SK-N-SH (cell line): Measurements from ENCODE around the gene USP4. TPM values are rescaled to one million over a fixed set of nuclear protein-coding genes. Genes with fewer than 3 reads are reported as not detected.

Experiments
- CTCF ChIA-PET: fragments of 300-600, 350-600 bp; formaldehyde crosslinking; extraction: SDS; loops from one replicate; lab custom pipeline; 2021; lab: Yijun Ruan, JAX
- POLR2A ChIA-PET: fragments of 350-600 bp; sonication (Branson Sonifier 250); formaldehyde crosslinking; extraction: SDS; loops from one replicate; lab custom pipeline; 2020; ENCODE audit warnings: antibody characterized with exemption, inconsistent platforms; lab: Yijun Ruan, JAX
- DNase-seq: peaks from one replicate; pipeline ENCODE4 v3.0.0; 2012
- H2AFZ ChIP-seq: fragments of 200-600 bp; sonication (generic); 2 replicates; pipeline ENCODE4 v1.8.1; 2016; ENCODE audit warnings: antibody characterized with exemption, mild to moderate bottlenecking, low read depth
- H3F3A ChIP-seq: fragments of 200-600 bp; sonication (generic); replicated peaks from 2 replicates; pipeline ENCODE3; 2016; ENCODE audit warnings: antibody characterized with exemption, mild to moderate bottlenecking; ENCODE audit not compliant: insufficient read depth
- H3K27ac ChIP-seq, 2 experiments: fragments of 200-500 bp in 1 of 2; fragments of 200-600 bp in 1 of 2; sonication (Bioruptor generic) in 1 of 2; sonication (generic), shearing (Covaris generic) in 1 of 2; 2 replicates each; pipeline versions ENCODE4 v1.5.1 to v1.6.1; 2014 to 2016; ENCODE audit warnings: low read depth in 2 of 2, inconsistent platforms in 1 of 2, low read length in 1 of 2, mild to moderate bottlenecking in 1 of 2, mixed read lengths in 1 of 2
- H3K27me3 ChIP-seq: fragments of 200-600 bp; sonication (generic), shearing (Covaris generic); 2 replicates; pipeline ENCODE4 v1.6.1; 2016; ENCODE audit warnings: mixed run types; ENCODE audit not compliant: insufficient read depth
- H3K36me3 ChIP-seq, 2 experiments: fragments of 200-500 bp in 1 of 2; fragments of 200-600 bp in 1 of 2; sonication (Bioruptor generic) in 1 of 2; sonication (generic) in 1 of 2; replicated peaks in 1 of 2; 2 replicates each; pipeline versions ENCODE3 to v1.5.1; 2014 to 2016; ENCODE audit warnings: low read length in 1 of 2, mild to moderate bottlenecking in 1 of 2; ENCODE audit not compliant: insufficient read depth in 2 of 2, control insufficient read depth in 1 of 2
- H3K4me1 ChIP-seq, 2 experiments: fragments of 200-500 bp in 1 of 2; fragments of 200-600 bp in 1 of 2; sonication (Bioruptor generic) in 1 of 2; sonication (generic), shearing (Covaris generic) in 1 of 2; 2 replicates each; pipeline versions ENCODE4 v1.5.1 to v1.6.1; 2014 to 2016; ENCODE audit warnings: low read depth in 1 of 2, low read length in 1 of 2, mixed run types in 1 of 2; ENCODE audit not compliant: insufficient read depth in 2 of 2, control insufficient read depth in 1 of 2
- H3K4me2 ChIP-seq: fragments of 200-600 bp; sonication (generic), shearing (Covaris generic); 2 replicates; pipeline ENCODE4 v1.6.1; 2017; ENCODE audit warnings: mixed run types
- H3K4me3 ChIP-seq, 2 experiments: fragments of 200-500 bp in 1 of 2; fragments of 200-600 bp in 1 of 2; sonication (Bioruptor generic) in 1 of 2; sonication (generic), shearing (Covaris generic) in 1 of 2; 2 replicates each; pipeline versions ENCODE4 v1.5.1 to v1.8.1; 2014 to 2016; ENCODE audit warnings: low read depth in 2 of 2, inconsistent platforms in 1 of 2, low read length in 1 of 2, mild to moderate bottlenecking in 1 of 2, mixed read lengths in 1 of 2, moderate library complexity in 1 of 2
- H3K79me2 ChIP-seq: fragments of 200-600 bp; sonication (generic); 2 replicates; pipeline ENCODE4 v1.8.1; 2017; ENCODE audit warnings: mild to moderate bottlenecking; ENCODE audit not compliant: insufficient read depth
- H3K9ac ChIP-seq: fragments of 200-600 bp; sonication (generic); 2 replicates; pipeline ENCODE4 v1.6.1; 2017; ENCODE audit warnings: mixed run types
- H3K9me2 ChIP-seq: fragments of 200-600 bp; sonication (generic); 2 replicates; pipeline ENCODE4 v1.6.1; 2017; ENCODE audit warnings: mixed run types
- H3K9me3 ChIP-seq: fragments of 200-600 bp; sonication (generic); 2 replicates; pipeline ENCODE4 v1.6.1; 2017; ENCODE audit warnings: mixed run types, mild to moderate bottlenecking, moderate library complexity
- H4K20me1 ChIP-seq: fragments of 200-600 bp; sonication (generic); 2 replicates; pipeline ENCODE4 v1.6.1; 2017; ENCODE audit warnings: mild to moderate bottlenecking, mixed run types; ENCODE audit not compliant: insufficient read depth
- ELF1 ChIP-seq: IDR thresholded peaks from 2 replicates; pipeline ENCODE4 v1.4.0; 2012
- FOSL2 ChIP-seq: IDR thresholded peaks from 2 replicates; pipeline ENCODE4 v1.4.0; 2012; ENCODE audit warnings: low read depth, mild to moderate bottlenecking, moderate library complexity, borderline replicate concordance
- JUND ChIP-seq: IDR thresholded peaks from 2 replicates; pipeline ENCODE4 v1.4.0; 2012
- NRF1 ChIP-seq: IDR thresholded peaks from 2 replicates; pipeline ENCODE4 v1.6.1; 2012; ENCODE audit warnings: low read depth, mild to moderate bottlenecking, low read length
- RFX5 ChIP-seq: IDR thresholded peaks from 2 replicates; pipeline ENCODE4 v1.6.1; 2012; ENCODE audit warnings: mild to moderate bottlenecking, improper control_type of control experiment, low read length
- SIN3A ChIP-seq: IDR thresholded peaks from 2 replicates; pipeline ENCODE4 v1.6.1; 2012; ENCODE audit warnings: low read depth, mild to moderate bottlenecking, low read length, moderate library complexity, borderline replicate concordance
- TAF1 ChIP-seq: IDR thresholded peaks from 2 replicates; pipeline ENCODE4 v1.6.1; 2012; ENCODE audit warnings: low read depth, mild to moderate bottlenecking, low read length, moderate library complexity, borderline replicate concordance
- WGBS: methylation state at CpG from one replicate; pipeline ENCODE4 v1.1.6; 2017; ENCODE audit warnings: low lambda C conversion rate; 5-methylcytosine and 5-hydroxymethylcytosine counted together
- polyA plus RNA-seq, 3 experiments: library from polyadenylated mRNA; depleted of rRNA; stranded (reverse); fragments of >200 nt; gene quantifications; 2 replicates each; pipeline ENCODE4 v1.2.3, GENCODE V29; 2012
- TF ChIP-seq, protein P1 (sequence below): IDR thresholded peaks from 2 replicates; pipeline ENCODE4 v1.4.0; 2012; ENCODE audit warnings: low read depth
- TF ChIP-seq, protein P2 (sequence below): fragments of 150-350 bp; IDR thresholded peaks from 2 replicates; pipeline ENCODE4 v1.6.1; 2017; ENCODE audit warnings: antibody characterized with exemption, low read length, low read depth, borderline replicate concordance

Gene USP4
- polyA plus RNA-seq, 1 of the 3 experiments (the other 2 are of a cell fraction): 33.2 TPM

DNA sequence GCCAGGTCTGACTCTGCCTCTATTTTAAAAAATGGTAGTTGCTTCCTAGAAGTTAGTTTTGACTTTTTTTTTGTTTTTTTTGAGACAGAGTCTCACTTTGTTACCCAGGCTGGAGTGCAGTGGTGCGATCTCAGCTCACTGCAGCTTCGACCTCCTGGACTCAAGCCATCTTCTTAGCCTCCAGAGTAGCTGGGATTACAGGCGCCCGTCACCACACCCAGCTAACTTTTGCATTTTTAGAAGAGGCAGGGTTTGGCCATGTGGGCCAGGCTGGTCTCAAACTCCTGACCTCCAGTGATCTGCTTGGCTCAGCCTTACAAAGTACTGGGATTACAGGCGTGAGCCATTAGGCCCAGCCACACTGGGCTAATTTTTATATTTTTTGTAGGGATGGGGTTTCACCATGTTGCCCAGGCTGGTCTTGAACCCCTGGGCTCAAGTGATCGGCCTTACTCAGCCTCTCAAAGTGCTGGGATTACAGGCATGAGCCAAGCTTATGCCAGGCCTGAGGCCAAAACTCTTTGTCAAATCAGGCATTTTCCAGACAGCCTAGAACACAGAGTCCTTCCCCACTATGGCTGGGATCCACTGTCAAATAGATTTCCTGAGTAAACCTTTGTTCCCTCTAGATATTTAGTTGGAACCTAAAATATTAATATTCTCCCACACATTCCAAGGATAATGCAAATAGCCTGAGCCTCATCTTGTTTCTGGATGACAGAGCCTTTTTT is 76.5 kb downstream of the USP4 start:
- Histone ChIP-seq H3F3A (no peaks in the 10 kb centered on the region), H3K4me1 (no peaks in the 10 kb centered on the region), H3K9ac (no peak overlapping the region), H3K9me3 (no peaks in the 10 kb centered on the region), H3K4me3 (no peak overlapping the region), H3K27me3 (no peaks in the 10 kb centered on the region), H3K79me2 (no peaks in the 10 kb centered on the region), H4K20me1 (no peaks in the 10 kb centered on the region), H2AFZ (no peak overlapping the region), H3K27ac (no peak overlapping the region), H3K9me2 (no peaks in the 10 kb centered on the region), H3K4me2 (no peak overlapping the region), H3K36me3 (no peaks in the 10 kb centered on the region)
- DNase-seq: no peak
- POLR2A ChIA-PET: interaction anchor here (0.7 kb wide), 1 partner anchor 468 kb away, joined by 4 read pairs; no protein-coding TSS in a partner anchor
- TF ChIP-seq NRF1 (no peak), JUND (no peak)
- CTCF ChIA-PET: interaction anchor here (1.2 kb wide), 1 partner anchor 93 kb away, joined by 4 read pairs; no protein-coding TSS in a partner anchor
- 92% methylated on average over 5 of the region's 6 CpGs for WGBS

DNA sequence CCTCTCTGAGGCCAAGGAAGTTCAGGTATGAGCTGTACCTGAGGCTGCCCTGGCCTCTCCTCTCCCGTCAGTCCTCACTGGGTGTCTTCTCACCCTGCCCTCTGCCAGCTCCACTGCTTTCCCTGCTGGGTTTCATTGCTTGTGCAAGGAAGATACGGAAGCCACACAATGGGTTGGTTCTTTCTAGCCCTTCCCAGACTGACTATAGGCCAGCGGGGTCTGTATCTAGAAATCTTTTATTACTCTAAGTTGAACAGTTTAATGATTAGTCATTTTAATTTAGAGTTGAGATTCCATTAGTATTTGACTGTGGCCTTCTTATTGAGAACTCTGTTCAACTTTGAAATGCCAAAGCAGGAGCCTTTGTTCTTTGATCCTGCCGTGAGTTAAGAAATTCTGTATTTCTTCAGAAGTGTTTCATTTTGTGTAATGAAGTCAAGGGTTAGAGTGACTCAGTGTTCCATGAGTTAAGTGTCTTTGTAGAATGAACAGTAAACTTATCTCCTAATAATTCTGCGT is 79.0 kb downstream of the USP4 start:
- POLR2A ChIA-PET: no interaction called here
- no peaks in the 10 kb centered on the region for H3K9me2 ChIP-seq
- no peaks in the 10 kb centered on the region for H3K4me1 ChIP-seq
- H4K20me1 ChIP-seq: no peaks in the 10 kb centered on the region
- TF ChIP-seq TAF1 (no peak), ELF1 (no peak), FOSL2 (no peak), SIN3A (no peak)
- TF ChIP-seq, protein P1, sequence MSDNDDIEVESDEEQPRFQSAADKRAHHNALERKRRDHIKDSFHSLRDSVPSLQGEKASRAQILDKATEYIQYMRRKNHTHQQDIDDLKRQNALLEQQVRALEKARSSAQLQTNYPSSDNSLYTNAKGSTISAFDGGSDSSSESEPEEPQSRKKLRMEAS: no peak
- TF ChIP-seq, all 33 proteins: peak for 0
- Histone ChIP-seq H3K4me3 (no peak overlapping the region), H2AFZ (no peak overlapping the region), H3K79me2 (no peaks in the 10 kb centered on the region), H3K36me3 (no peaks in the 10 kb centered on the region), H3K27ac (no peak overlapping the region), H3K9me3 (no peaks in the 10 kb centered on the region), H3K27me3 (no peaks in the 10 kb centered on the region), H3K4me2 (no peak overlapping the region), H3F3A (no peaks in the 10 kb centered on the region), H3K9ac (no peak overlapping the region)
- WGBS: 84% methylated on average over 5 of the region's 5 CpGs
- CTCF ChIA-PET: no interaction called here
- DNase-seq: no peak

DNA sequence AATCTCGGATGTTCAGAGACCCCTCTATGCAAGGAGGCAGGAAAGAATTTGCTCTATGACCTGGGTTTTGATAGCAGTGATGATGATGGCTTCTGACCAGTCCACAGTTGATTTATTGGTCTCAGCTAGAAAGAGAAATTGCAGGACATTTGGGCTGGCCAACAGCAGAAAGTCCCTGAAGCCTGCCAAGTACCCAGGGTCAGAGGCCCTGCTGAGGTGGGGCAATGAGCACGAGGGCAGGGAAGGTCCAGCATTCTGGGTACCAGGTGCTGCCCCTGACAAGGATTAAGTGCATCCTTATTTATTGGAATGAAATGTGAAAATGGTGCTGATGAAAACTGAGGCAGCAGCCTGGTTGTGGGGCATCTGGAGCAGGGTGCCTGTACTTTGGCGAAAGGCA is 82.7 kb downstream of the USP4 start:
- DNase-seq: no peak
- 72% methylated on average over 3 of the region's 3 CpGs for WGBS
- H2AFZ ChIP-seq: no peak overlapping the region
- H3K36me3 ChIP-seq: no peaks in the 10 kb centered on the region
- H3K4me2 ChIP-seq: no peak overlapping the region
- H3K27ac ChIP-seq: no peak overlapping the region
- no peaks in the 10 kb centered on the region for H3K27me3 ChIP-seq
- ChIA-PET POLR2A (no interaction called here), CTCF (no interaction called here)
- H3F3A ChIP-seq: no peaks in the 10 kb centered on the region
- H3K4me1 ChIP-seq: no peaks in the 10 kb centered on the region
- no peaks in the 10 kb centered on the region for H3K9me3 ChIP-seq
- TF ChIP-seq, protein P2, sequence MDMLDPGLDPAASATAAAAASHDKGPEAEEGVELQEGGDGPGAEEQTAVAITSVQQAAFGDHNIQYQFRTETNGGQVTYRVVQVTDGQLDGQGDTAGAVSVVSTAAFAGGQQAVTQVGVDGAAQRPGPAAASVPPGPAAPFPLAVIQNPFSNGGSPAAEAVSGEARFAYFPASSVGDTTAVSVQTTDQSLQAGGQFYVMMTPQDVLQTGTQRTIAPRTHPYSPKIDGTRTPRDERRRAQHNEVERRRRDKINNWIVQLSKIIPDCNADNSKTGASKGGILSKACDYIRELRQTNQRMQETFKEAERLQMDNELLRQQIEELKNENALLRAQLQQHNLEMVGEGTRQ: no peak
- TF ChIP-seq RFX5: no peak
- H3K4me3 ChIP-seq: no peak overlapping the region
- H3K9ac ChIP-seq: no peak overlapping the region
- no peaks in the 10 kb centered on the region for H3K9me2 ChIP-seq
- no peaks in the 10 kb centered on the region for H4K20me1 ChIP-seq
- H3K79me2 ChIP-seq: no peaks in the 10 kb centered on the region
